Smooth muscle cell (in vitro differentiated cells): ENCODE data around the gene TTC3. TPM values are rescaled to one million over a fixed set of nuclear protein-coding genes. Genes with fewer than 3 reads are reported as not detected.

Experiments
- DNase-seq: peaks from one replicate; lab custom pipeline; 2025; ENCODE audit not compliant: unreplicated experiment; lab: John Stamatoyannopoulos, UW
- H2AFZ ChIP-seq: fragments of 200-600 bp; sonication (generic); 2 replicates; pipeline ENCODE4 v1.6.0; 2016; ENCODE audit warnings: antibody characterized with exemption, low read depth, mild to moderate bottlenecking
- H3F3A ChIP-seq: fragments of 200-600 bp; sonication (generic); 2 replicates; pipeline ENCODE4 v1.6.0; 2017; ENCODE audit warnings: antibody characterized with exemption, low read depth
- H3K27ac ChIP-seq: fragments of 200-600 bp; sonication (generic); 2 replicates; pipeline ENCODE4 v1.5.1; 2016; ENCODE audit warnings: low read depth, mild to moderate bottlenecking
- H3K27me3 ChIP-seq: fragments of 200-600 bp; sonication (generic); 2 replicates; pipeline ENCODE4 v1.6.1; 2016; ENCODE audit warnings: low read depth, mild to moderate bottlenecking
- H3K36me3 ChIP-seq: fragments of 200-600 bp; sonication (generic); 2 replicates; pipeline ENCODE4 v1.5.1; 2016; ENCODE audit warnings: low read depth
- H3K4me1 ChIP-seq: fragments of 200-600 bp; sonication (generic); 2 replicates; pipeline ENCODE4 v1.5.1; 2016; ENCODE audit warnings: low read depth
- H3K4me2 ChIP-seq: fragments of 200-600 bp; sonication (generic); 2 replicates; pipeline ENCODE4 v1.6.0; 2016; ENCODE audit warnings: mild to moderate bottlenecking
- H3K4me3 ChIP-seq: fragments of 200-600 bp; sonication (generic); 2 replicates; pipeline ENCODE4 v1.5.1; 2016; ENCODE audit warnings: mild to moderate bottlenecking
- H3K79me2 ChIP-seq: fragments of 200-600 bp; sonication (generic); 2 replicates; pipeline ENCODE4 v1.6.0; 2016; ENCODE audit warnings: low read depth, mild to moderate bottlenecking
- H3K9ac ChIP-seq: fragments of 200-600 bp; sonication (generic); 2 replicates; pipeline ENCODE4 v1.6.0; 2016; ENCODE audit warnings: low read depth
- H3K9me3 ChIP-seq: fragments of 200-600 bp; sonication (generic); replicated peaks from 2 replicates; pipeline ENCODE4 v1.5.1; 2016; ENCODE audit warnings: low read depth
- H4K20me1 ChIP-seq: fragments of 200-600 bp; sonication (generic); 2 replicates; pipeline ENCODE4 v1.6.0; 2016; ENCODE audit warnings: low read depth
- WGBS: methylation state at CpG from one replicate; pipeline ENCODE4 v1.1.7; 2016; ENCODE audit warnings: low lambda C conversion rate; 5-methylcytosine and 5-hydroxymethylcytosine counted together
- polyA plus RNA-seq: library from polyadenylated mRNA; unstranded; fragments of >200 nt; fragmentation: Nextera tagmentation; extraction: Ambion mirVana; gene quantifications from 2 replicates; pipeline ENCODE4 v1.2.1, GENCODE V29; 2016
- total RNA-seq: library from RNA; depleted of rRNA; stranded (reverse); fragments of >200 nt; gene quantifications from 2 replicates; pipeline ENCODE4 v1.2.3, GENCODE V29; 2014
- TF ChIP-seq, protein P1 (sequence below): fragments of 200-600 bp; sonication (generic); IDR thresholded peaks from 2 replicates; pipeline ENCODE4 v1.5.1; 2017; ENCODE audit warnings: borderline replicate concordance, mild to moderate bottlenecking, antibody characterized with exemption; ENCODE audit not compliant: insufficient read depth, poor library complexity, severe bottlenecking

The TTC3 gene
- total and polyA plus RNA-seq, 2 experiments from 2014 or later = 193 to 224 TPM

DNA sequence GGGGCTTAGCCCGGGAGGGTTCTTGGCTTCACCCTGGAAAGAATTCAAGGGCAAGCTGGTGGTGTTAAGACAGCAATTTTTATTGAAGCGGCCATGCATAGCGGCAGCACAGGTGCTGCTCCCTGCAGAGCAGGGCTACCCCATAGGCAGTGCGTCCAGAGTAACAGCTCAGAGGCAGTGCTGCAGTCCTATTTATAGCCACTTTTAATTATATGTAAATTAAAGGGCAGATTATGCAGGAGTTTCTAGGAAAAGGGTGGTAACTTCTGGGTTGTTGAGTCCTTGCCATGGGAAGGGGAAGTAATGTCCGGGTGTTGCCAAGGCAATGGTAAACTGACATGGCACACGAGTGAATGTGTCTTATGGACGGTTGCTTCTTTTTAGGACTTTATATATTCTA is 137.1 kb downstream of the TTC3 start:
- WGBS = 98% methylated on average over 7 of the region's 7 CpGs
- H3K27me3 ChIP-seq = no peaks in the 10 kb centered on the region
- no peaks in the 10 kb centered on the region for H3K9me3 ChIP-seq
- H3K4me1 ChIP-seq = no peaks in the 10 kb centered on the region
- no peak overlapping the region for H2AFZ ChIP-seq
- H3K27ac ChIP-seq = no peak overlapping the region
- H3K4me3 ChIP-seq = no peak overlapping the region
- H3K36me3 ChIP-seq = no peaks in the 10 kb centered on the region
- no peaks in the 10 kb centered on the region for H4K20me1 ChIP-seq
- DNase-seq = no peak
- TF ChIP-seq, protein P1, sequence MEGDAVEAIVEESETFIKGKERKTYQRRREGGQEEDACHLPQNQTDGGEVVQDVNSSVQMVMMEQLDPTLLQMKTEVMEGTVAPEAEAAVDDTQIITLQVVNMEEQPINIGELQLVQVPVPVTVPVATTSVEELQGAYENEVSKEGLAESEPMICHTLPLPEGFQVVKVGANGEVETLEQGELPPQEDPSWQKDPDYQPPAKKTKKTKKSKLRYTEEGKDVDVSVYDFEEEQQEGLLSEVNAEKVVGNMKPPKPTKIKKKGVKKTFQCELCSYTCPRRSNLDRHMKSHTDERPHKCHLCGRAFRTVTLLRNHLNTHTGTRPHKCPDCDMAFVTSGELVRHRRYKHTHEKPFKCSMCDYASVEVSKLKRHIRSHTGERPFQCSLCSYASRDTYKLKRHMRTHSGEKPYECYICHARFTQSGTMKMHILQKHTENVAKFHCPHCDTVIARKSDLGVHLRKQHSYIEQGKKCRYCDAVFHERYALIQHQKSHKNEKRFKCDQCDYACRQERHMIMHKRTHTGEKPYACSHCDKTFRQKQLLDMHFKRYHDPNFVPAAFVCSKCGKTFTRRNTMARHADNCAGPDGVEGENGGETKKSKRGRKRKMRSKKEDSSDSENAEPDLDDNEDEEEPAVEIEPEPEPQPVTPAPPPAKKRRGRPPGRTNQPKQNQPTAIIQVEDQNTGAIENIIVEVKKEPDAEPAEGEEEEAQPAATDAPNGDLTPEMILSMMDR = no peak
- no peak overlapping the region for H3K9ac ChIP-seq
- no peaks in the 10 kb centered on the region for H3K79me2 ChIP-seq
- no peaks in the 10 kb centered on the region for H3F3A ChIP-seq
- no peak overlapping the region for H3K4me2 ChIP-seq

DNA sequence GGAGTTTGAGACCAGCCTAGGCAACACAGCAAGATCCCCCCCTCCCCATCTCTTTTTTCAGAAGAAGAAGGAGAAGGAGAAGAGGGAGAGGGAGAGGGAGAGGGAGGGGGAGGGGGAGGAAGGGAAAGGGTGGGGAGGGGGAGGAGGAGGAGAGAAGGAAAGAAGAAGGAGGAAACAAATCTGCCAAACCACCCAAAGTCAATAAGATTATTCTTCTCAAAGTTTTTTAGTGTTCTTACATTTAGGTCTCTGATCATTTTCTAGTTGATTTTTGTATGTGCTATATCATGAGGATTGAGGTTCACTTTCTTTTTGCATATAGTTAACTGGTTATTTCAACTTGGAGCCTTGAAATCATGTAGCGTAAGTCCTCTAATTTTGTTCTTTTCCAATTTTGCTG is 137.7 kb downstream of the TTC3 start:
- Histone ChIP-seq H3K27ac (no peak overlapping the region), H2AFZ (no peak overlapping the region), H3K36me3 (no peaks in the 10 kb centered on the region), H3K4me3 (no peak overlapping the region), H3K9me3 (no peaks in the 10 kb centered on the region), H3K9ac (no peak overlapping the region), H3F3A (no peaks in the 10 kb centered on the region), H3K79me2 (no peaks in the 10 kb centered on the region), H3K4me1 (no peaks in the 10 kb centered on the region), H4K20me1 (no peaks in the 10 kb centered on the region), H3K4me2 (no peak overlapping the region), H3K27me3 (no peaks in the 10 kb centered on the region)
- no peak for DNase-seq
- TF ChIP-seq, protein P1 = no peak
- WGBS = 96% methylated on average over 1 of the region's 1 CpG

DNA sequence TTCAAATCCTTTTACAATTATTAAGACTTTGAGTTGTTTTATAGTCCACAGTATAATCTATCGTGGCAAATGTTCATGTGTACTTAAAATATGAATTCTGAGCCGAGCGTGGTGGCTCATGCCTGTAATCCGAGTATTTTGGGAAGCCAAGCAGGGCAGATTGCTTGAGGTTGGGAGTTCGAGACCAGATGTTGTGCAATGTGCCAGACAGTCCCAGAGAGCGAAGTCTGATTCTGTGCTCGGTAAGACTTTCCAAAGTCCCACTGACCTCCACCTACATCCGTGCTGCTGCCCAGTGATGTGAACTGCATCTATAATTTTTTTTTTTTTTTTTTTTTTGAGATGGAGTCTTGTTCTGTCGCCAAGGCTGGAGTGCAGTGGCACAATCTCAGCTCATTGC is 141.9 kb downstream of the TTC3 start:
- H3F3A ChIP-seq = no peaks in the 10 kb centered on the region
- WGBS = 95% methylated on average over 9 of the region's 9 CpGs

More for the DNA sequence above, 141.9 kb downstream of the TTC3 start:
- H3K27me3 ChIP-seq = no peaks in the 10 kb centered on the region
- no peak overlapping the region for H2AFZ ChIP-seq
- H3K4me2 ChIP-seq = no peak overlapping the region
- no peak for DNase-seq
- no peaks in the 10 kb centered on the region for H3K36me3 ChIP-seq
- H3K27ac ChIP-seq = no peak overlapping the region
- no peaks in the 10 kb centered on the region for H3K79me2 ChIP-seq
- TF ChIP-seq, protein P1 = no peak
- H3K4me1 ChIP-seq = no peaks in the 10 kb centered on the region
- no peaks in the 10 kb centered on the region for H3K9me3 ChIP-seq
- H4K20me1 ChIP-seq = no peaks in the 10 kb centered on the region
- no peak overlapping the region for H3K4me3 ChIP-seq
- H3K9ac ChIP-seq = no peak overlapping the region
